Fibroblast of lung (primary cell): ENCODE data around the gene KHNYN. TPM values are rescaled to one million over a fixed set of nuclear protein-coding genes. Genes with fewer than 3 reads are reported as not detected.

Experiments
- DNase-seq, 2 donors: peaks; one replicate each; pipeline versions ENCODE4 v3.0.0 to v3.0.0-alpha.2; 2010; ENCODE audit warnings: low read depth in 2 of 2
- H2AFZ ChIP-seq: 2 replicates; pipeline ENCODE4 v1.5.1; 2012; ENCODE audit warnings: low read length, control low read depth, inconsistent platforms
- H3K27ac ChIP-seq: 2 replicates; pipeline ENCODE4 v1.5.1; 2011; ENCODE audit warnings: low read length, control low read depth; ENCODE audit not compliant: insufficient read depth
- H3K27me3 ChIP-seq: 2 replicates; pipeline ENCODE4 v1.5.1; 2011; ENCODE audit warnings: mild to moderate bottlenecking, low read length; ENCODE audit not compliant: control insufficient read depth, insufficient read depth
- H3K36me3 ChIP-seq: 2 replicates; pipeline ENCODE4 v1.5.1; 2011; ENCODE audit warnings: low read length; ENCODE audit not compliant: control insufficient read depth, insufficient read depth
- H3K4me1 ChIP-seq: 2 replicates; pipeline ENCODE4 v1.5.1; 2011; ENCODE audit warnings: low read length; ENCODE audit not compliant: control insufficient read depth, insufficient read depth; ENCODE audit errors: extremely low read depth
- H3K4me2 ChIP-seq: 2 replicates; pipeline ENCODE4 v1.5.1; 2011; ENCODE audit warnings: low read length, control low read depth; ENCODE audit not compliant: insufficient read depth; ENCODE audit errors: extremely low read depth
- H3K4me3 ChIP-seq, 4 experiments: fragments of 200-600 bp in 1 of 4; sonication (generic) in 1 of 4; replicated peaks in 1 of 4; 2 replicates each; pipeline ENCODE4 v1.5.1; 2011 to 2016; ENCODE audit warnings: low read length in 4 of 4, low read depth in 3 of 4, mild to moderate bottlenecking in 3 of 4, control low read depth in 2 of 4, inconsistent platforms in 1 of 4, mixed read lengths in 1 of 4; ENCODE audit not compliant: insufficient read depth in 1 of 4; ENCODE audit errors: control extremely low read depth in 1 of 4
- H3K79me2 ChIP-seq: 2 replicates; pipeline ENCODE4 v1.5.1; 2012; ENCODE audit warnings: mild to moderate bottlenecking, low read length, inconsistent platforms; ENCODE audit not compliant: control insufficient read depth, insufficient read depth
- H3K9ac ChIP-seq: 2 replicates; pipeline ENCODE4 v1.5.1; 2011; ENCODE audit warnings: mild to moderate bottlenecking, low read length, control low read depth; ENCODE audit not compliant: insufficient read depth
- H3K9me3 ChIP-seq: 2 replicates; pipeline ENCODE4 v1.5.1; 2012; ENCODE audit warnings: low read depth, low read length; ENCODE audit not compliant: control insufficient read depth, insufficient read depth
- H4K20me1 ChIP-seq: 2 replicates; pipeline ENCODE4 v1.5.1; 2011; ENCODE audit warnings: low read length; ENCODE audit not compliant: control insufficient read depth, insufficient read depth; ENCODE audit errors: extremely low read depth
- EZH2 ChIP-seq: IDR thresholded peaks from 2 replicates; pipeline ENCODE4 v1.5.1; 2012; ENCODE audit warnings: low read length, control low read depth, mild to moderate bottlenecking; ENCODE audit errors: missing control alignments
- polyA plus RNA-seq, 2 donors: library from polyadenylated mRNA; depleted of rRNA in 1 of 2; stranded (reverse) in 1 of 2; unstranded in 1 of 2; fragments of >200 nt; gene quantifications; 2 replicates each; pipeline ENCODE4 v1.2.1, GENCODE V29; 2011 to 2012; ENCODE audit warnings: missing spikeins in 1 of 2
- total RNA-seq: library from RNA; depleted of rRNA; stranded (reverse); fragments of >200 nt; gene quantifications from 2 replicates; pipeline ENCODE4 v1.2.1, GENCODE V29; 2014
- TF ChIP-seq, protein P1 (sequence below), 2 donors: IDR thresholded peaks in 1 of 2; conservative IDR thresholded peaks in 1 of 2; 1 replicate in 1 of 2; 2 replicates in 1 of 2; pipeline ENCODE4 v1.5.1; 2011 to 2012; ENCODE audit warnings: low read length in 2 of 2, control low read depth in 1 of 2, inconsistent platforms in 1 of 2, low read depth in 1 of 2, mild to moderate bottlenecking in 1 of 2

Gene KHNYN
- total and polyA plus RNA-seq, 2 donors (not counting 1 experiment from before 2014, with no cell fraction given) = 14.6 to 61.1 TPM

DNA sequence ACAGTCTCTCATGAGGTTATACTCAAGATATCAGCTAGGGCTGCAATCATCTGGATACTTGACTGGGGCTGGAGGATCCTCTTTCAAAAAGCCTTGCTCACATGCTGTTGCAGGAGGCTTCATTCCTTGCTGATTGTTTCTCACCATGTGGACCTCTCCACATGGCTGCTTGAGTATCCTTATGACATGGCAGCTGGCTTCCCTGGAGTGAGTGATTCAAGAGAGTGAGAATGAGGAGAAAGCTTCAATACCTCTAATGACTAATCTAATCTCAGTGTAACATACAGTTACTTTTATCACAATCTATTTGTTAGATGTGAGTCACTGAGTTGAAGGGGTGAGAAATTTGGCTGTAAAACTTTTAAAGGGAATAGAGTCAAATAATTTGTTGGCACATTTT, 27.2 kb downstream of the KHNYN start:
- Histone ChIP-seq H3K9me3 (no peaks in the 10 kb centered on the region), H3K27me3 (no peaks in the 10 kb centered on the region), H3K4me3 (no peak overlapping the region), H4K20me1 (no peaks in the 10 kb centered on the region), H2AFZ (no peak overlapping the region), H3K79me2 (no peaks in the 10 kb centered on the region), H3K36me3 (no peaks in the 10 kb centered on the region), H3K4me1 (no peaks in the 10 kb centered on the region), H3K9ac (no peak overlapping the region), H3K27ac (no peak overlapping the region), H3K4me2 (no peak overlapping the region)
- peak in 1 of 2 donors; percentile 14 for DNase-seq
- no peak for TF ChIP-seq EZH2
- TF ChIP-seq, protein P1, sequence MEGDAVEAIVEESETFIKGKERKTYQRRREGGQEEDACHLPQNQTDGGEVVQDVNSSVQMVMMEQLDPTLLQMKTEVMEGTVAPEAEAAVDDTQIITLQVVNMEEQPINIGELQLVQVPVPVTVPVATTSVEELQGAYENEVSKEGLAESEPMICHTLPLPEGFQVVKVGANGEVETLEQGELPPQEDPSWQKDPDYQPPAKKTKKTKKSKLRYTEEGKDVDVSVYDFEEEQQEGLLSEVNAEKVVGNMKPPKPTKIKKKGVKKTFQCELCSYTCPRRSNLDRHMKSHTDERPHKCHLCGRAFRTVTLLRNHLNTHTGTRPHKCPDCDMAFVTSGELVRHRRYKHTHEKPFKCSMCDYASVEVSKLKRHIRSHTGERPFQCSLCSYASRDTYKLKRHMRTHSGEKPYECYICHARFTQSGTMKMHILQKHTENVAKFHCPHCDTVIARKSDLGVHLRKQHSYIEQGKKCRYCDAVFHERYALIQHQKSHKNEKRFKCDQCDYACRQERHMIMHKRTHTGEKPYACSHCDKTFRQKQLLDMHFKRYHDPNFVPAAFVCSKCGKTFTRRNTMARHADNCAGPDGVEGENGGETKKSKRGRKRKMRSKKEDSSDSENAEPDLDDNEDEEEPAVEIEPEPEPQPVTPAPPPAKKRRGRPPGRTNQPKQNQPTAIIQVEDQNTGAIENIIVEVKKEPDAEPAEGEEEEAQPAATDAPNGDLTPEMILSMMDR (conservative IDR thresholded peaks at IDR 0.05 in 1 of 2, IDR thresholded peaks at IDR 0.05 in 1 of 2; ENCODE audit: low read depth in 1 of 2, low read length in 2 of 2) = no peak

DNA sequence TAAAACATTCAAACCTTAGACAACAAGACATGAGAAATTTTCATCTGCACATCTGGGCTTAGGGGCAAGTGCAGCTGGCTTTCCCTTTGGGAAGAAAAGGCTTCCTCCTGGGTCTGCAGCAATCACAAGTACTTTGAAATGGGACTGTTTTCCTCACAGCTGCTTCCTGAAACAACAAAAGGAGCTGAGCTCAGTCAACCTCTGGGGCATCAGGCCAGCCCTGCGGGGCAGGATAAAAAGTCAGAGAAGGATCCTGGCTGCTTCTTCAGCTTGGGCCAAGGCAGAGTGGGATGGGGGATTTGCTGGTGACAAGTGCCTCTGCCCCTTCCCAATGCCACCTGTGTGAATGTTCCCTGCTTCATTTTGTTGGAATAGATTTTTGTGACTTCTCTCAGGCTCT, 29.0 kb downstream of the KHNYN start:
- DNase-seq = no peak
- Histone ChIP-seq H3K27ac (no peak overlapping the region), H3K4me3 (no peak overlapping the region), H2AFZ (no peak overlapping the region), H3K79me2 (no peaks in the 10 kb centered on the region), H3K9ac (no peak overlapping the region), H3K4me1 (no peaks in the 10 kb centered on the region), H3K36me3 (no peaks in the 10 kb centered on the region), H3K9me3 (no peaks in the 10 kb centered on the region), H4K20me1 (no peaks in the 10 kb centered on the region), H3K4me2 (no peak overlapping the region), H3K27me3 (no peaks in the 10 kb centered on the region)
- no peak for TF ChIP-seq EZH2
- TF ChIP-seq, protein P1 (conservative IDR thresholded peaks at IDR 0.05 in 1 of 2, IDR thresholded peaks at IDR 0.05 in 1 of 2; ENCODE audit: low read depth in 1 of 2, low read length in 2 of 2) = no peak

GRCh38 chr14:24459331-24459730, 29.6 kb downstream of the KHNYN start:
- H3K4me1 ChIP-seq = no peaks in the 10 kb centered on the region
- DNase-seq = no peak

More at GRCh38 chr14:24459331-24459730, 29.6 kb downstream of the KHNYN start:
- H3K27me3 ChIP-seq = no peaks in the 10 kb centered on the region
- H3K4me2 ChIP-seq = no peak overlapping the region
- no peak overlapping the region for H3K4me3 ChIP-seq
- H3K27ac ChIP-seq = no peak overlapping the region
- no peaks in the 10 kb centered on the region for H4K20me1 ChIP-seq
- TF ChIP-seq, protein P1 (conservative IDR thresholded peaks at IDR 0.05 in 1 of 2, IDR thresholded peaks at IDR 0.05 in 1 of 2; ENCODE audit: low read depth in 1 of 2, low read length in 2 of 2) = no peak
- TF ChIP-seq EZH2 = no peak
- no peaks in the 10 kb centered on the region for H3K79me2 ChIP-seq
- H3K9me3 ChIP-seq = no peaks in the 10 kb centered on the region
- no peak overlapping the region for H3K9ac ChIP-seq
- H3K36me3 ChIP-seq = no peaks in the 10 kb centered on the region
- H2AFZ ChIP-seq = no peak overlapping the region
